OCI-LY3 (cell line): ENCODE data around the gene CDK7.

Experiments
- H2AFZ ChIP-seq: fragments of 200-600, 300-600 bp; shearing (Covaris generic); 2 replicates; pipeline ENCODE4 v1.6.0; 2014; ENCODE audit warnings: antibody characterized with exemption, low read depth, low read length
- H3K27ac ChIP-seq: fragments of 200-600, 300-600 bp; sonication (generic); 2 replicates; pipeline ENCODE4 v1.5.1; 2014; ENCODE audit warnings: mild to moderate bottlenecking, low read length, moderate library complexity, mixed read lengths
- H3K27me3 ChIP-seq: fragments of 200-600, 300-600 bp; sonication (generic); 2 replicates; pipeline ENCODE4 v1.6.1; 2014; ENCODE audit warnings: low read depth, low read length, mixed read lengths
- H3K36me3 ChIP-seq: fragments of 200-600, 300-600 bp; sonication (generic); replicated peaks from 2 replicates; pipeline ENCODE3; 2014; ENCODE audit warnings: low read depth, low read length, mixed read lengths
- H3K4me1 ChIP-seq: fragments of 300-600, 200-600 bp; sonication (generic); 2 replicates; pipeline ENCODE4 v1.6.1; 2014; ENCODE audit warnings: low read length, mixed read lengths
- H3K4me2 ChIP-seq: fragments of 200-600, 300-600 bp; sonication (generic); 2 replicates; pipeline ENCODE4 v1.6.1; 2014; ENCODE audit warnings: low read length, mixed read lengths
- H3K4me3 ChIP-seq: fragments of 300-600, 200-600 bp; sonication (generic); 2 replicates; pipeline ENCODE4 v1.5.1; 2014; ENCODE audit warnings: antibody characterized with exemption, mild to moderate bottlenecking, low read length, moderate library complexity
- H3K79me2 ChIP-seq: fragments of 300-600, 200-600 bp; shearing (Covaris generic); 2 replicates; pipeline ENCODE4 v1.6.1; 2014; ENCODE audit warnings: mild to moderate bottlenecking, low read length, mixed read lengths
- H3K9ac ChIP-seq: fragments of 300-600, 200-600 bp; shearing (Covaris generic); 2 replicates; pipeline ENCODE4 v1.6.0; 2014; ENCODE audit warnings: mild to moderate bottlenecking, low read length, moderate library complexity
- H3K9me3 ChIP-seq: fragments of 200-600, 300-600 bp; shearing (Covaris generic); 2 replicates; pipeline ENCODE4 v1.6.1; 2014; ENCODE audit warnings: low read length, mixed read lengths; ENCODE audit not compliant: insufficient read depth
- H4K20me1 ChIP-seq: fragments of 200-600, 300-600 bp; sonication (generic); 2 replicates; pipeline ENCODE4 v1.6.1; 2016; ENCODE audit warnings: low read length, mixed read lengths; ENCODE audit not compliant: insufficient read depth
- CTCF ChIP-seq: fragments of 200-600, 300-600 bp; sonication (generic); IDR thresholded peaks from 2 replicates; pipeline ENCODE4 v1.5.1; 2014; ENCODE audit warnings: antibody characterized with exemption, low read length, low read depth
- EZH2phosphoT487 ChIP-seq: fragments of 200-600 bp; shearing (Covaris generic); IDR thresholded peaks from 2 replicates; pipeline ENCODE4 v1.6.1; 2018; ENCODE audit warnings: antibody characterized with exemption, mixed run types, low read depth

The CDK7 gene

DNA sequence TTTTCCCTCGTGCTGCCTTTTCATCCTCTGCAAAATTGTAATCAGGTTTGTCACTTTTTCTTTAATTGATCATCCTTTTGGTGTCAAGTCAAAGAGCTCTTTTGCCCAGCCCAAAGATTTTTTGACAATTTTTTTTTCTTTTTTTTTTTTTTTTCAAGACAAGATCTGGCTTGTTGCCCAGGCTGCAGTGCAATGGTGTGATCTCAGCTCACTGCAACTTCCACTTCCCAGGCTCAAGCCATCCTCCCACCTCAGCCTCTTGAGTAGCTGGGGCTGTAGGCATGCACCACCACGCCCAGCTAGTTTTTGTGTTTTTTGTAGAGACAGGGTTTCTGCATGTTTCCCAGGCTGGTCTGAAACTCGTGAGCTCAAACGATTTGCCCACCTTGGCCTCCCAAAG is 36.7 kb downstream of the CDK7 start:
- Histone ChIP-seq H3K9me3 (no peaks in the 10 kb centered on the region), H3K36me3 (peaks cover 7% of the 10 kb centered on the region), H3K27me3 (no peaks in the 10 kb centered on the region), H2AFZ (no peak overlapping the region), H4K20me1 (no peaks in the 10 kb centered on the region), H3K9ac (no peak overlapping the region), H3K4me1 (no peaks in the 10 kb centered on the region), H3K79me2 (no peaks in the 10 kb centered on the region), H3K4me2 (no peak overlapping the region), H3K27ac (no peak overlapping the region), H3K4me3 (no peak overlapping the region)
- no peak for TF ChIP-seq CTCF
- TF ChIP-seq EZH2phosphoT487 = no peak

GRCh38 chr5:69275563-69275962 is 40.9 kb downstream of the CDK7 start:
- Histone ChIP-seq H3K4me1 (no peaks in the 10 kb centered on the region), H4K20me1 (no peaks in the 10 kb centered on the region), H3K9ac (no peak overlapping the region), H3K79me2 (no peaks in the 10 kb centered on the region), H3K9me3 (no peaks in the 10 kb centered on the region), H3K4me2 (no peak overlapping the region), H3K27ac (no peak overlapping the region), H3K27me3 (no peaks in the 10 kb centered on the region), H2AFZ (no peak overlapping the region), H3K36me3 (no peaks in the 10 kb centered on the region), H3K4me3 (no peak overlapping the region)
- TF ChIP-seq EZH2phosphoT487 = no peak
- TF ChIP-seq CTCF = no peak

- Histone ChIP-seq H3K27ac (no peak overlapping the region), H3K4me3 (no peak overlapping the region), H4K20me1 (no peaks in the 10 kb centered on the region), H3K9ac (no peak overlapping the region), H2AFZ (no peak overlapping the region), H3K79me2 (no peaks in the 10 kb centered on the region), H3K4me2 (no peak overlapping the region), H3K36me3 (no peaks in the 10 kb centered on the region), H3K9me3 (no peaks in the 10 kb centered on the region), H3K27me3 (no peaks in the 10 kb centered on the region), H3K4me1 (no peaks in the 10 kb centered on the region)
- TF ChIP-seq EZH2phosphoT487 (no peak), CTCF (no peak)
Observed at GRCh38 chr5:69276422-69277174, 41.9 kb downstream of the CDK7 start.

DNA sequence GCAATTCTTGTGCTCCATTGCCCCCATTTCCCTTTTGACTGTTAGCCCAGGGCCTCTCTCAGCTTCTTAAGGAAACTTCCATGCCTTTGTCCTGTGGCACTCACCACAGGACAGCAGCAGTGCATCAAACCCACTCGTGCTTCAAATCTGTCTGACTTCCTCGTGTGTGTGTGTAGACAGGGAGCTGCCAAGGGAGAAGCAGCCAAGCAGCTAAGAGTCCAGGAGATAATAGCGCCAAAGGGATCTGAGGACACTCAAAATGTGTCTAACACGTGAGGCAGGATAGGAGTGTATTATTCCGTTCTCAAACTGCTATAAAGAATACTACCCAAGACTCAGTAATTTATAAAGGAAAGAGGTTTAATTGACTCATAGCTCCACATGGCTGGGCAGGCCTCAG is 44.8 kb downstream of the CDK7 start:
- Histone ChIP-seq H2AFZ (no peak overlapping the region), H3K9ac (no peak overlapping the region), H3K27me3 (no peaks in the 10 kb centered on the region), H3K27ac (no peak overlapping the region), H3K4me3 (no peak overlapping the region), H3K79me2 (no peaks in the 10 kb centered on the region), H3K4me1 (no peaks in the 10 kb centered on the region), H3K4me2 (no peak overlapping the region), H3K9me3 (no peaks in the 10 kb centered on the region), H3K36me3 (no peaks in the 10 kb centered on the region), H4K20me1 (no peaks in the 10 kb centered on the region)
- TF ChIP-seq EZH2phosphoT487 (no peak), CTCF (no peak)
